Measurements from ENCODE around the gene MEN1.

GRCh38 chr11:64805481-64805880, 4.9 kb downstream of the MEN1 start:
- TF ChIP-seq CTCF (optimal IDR thresholded peaks at IDR 0.05 in 1 of 3, IDR thresholded peaks at IDR 0.05 in 1 of 3, conservative IDR thresholded peaks at IDR 0.05 in 1 of 3; ENCODE audit: extremely low read depth in 1 of 3, insufficient read depth in 2 of 3, low read length in 3 of 3) (no peak), EZH2 (IDR thresholded peaks at IDR 0.05; ENCODE audit: low read length) (no peak)

Data from keratinocyte (primary cell).